GM12878 (cell line): Measurements from ENCODE around the gene OR2V1.
"Not testable (repeated sequence)": the region's sequence is repeated elsewhere in the genome, so short reads cannot be mapped to it uniquely, and the experiment has no call there.

Experiments
- BACH1 ChIP-seq: fragments of 450-650 bp; IDR thresholded peaks from 2 replicates; pipeline ENCODE4 v1.6.1; 2017; ENCODE audit warnings: mild to moderate bottlenecking, borderline replicate concordance
- EED ChIP-seq: sonication (generic); IDR thresholded peaks from 2 replicates; pipeline ENCODE4 v1.6.1; 2016; ENCODE audit warnings: antibody characterized with exemption, low read depth
- ESRRA ChIP-seq: IDR thresholded peaks from 2 replicates; pipeline ENCODE4 v1.6.1; 2012; ENCODE audit warnings: mild to moderate bottlenecking, low read length, improper control_type of control experiment
- NR2F1 ChIP-seq: fragments of 450-650 bp; conservative IDR thresholded peaks from 2 replicates; pipeline ENCODE4 v1.6.1; 2017; ENCODE audit warnings: mild to moderate bottlenecking
- POLR2A ChIP-seq: IDR thresholded peaks from 2 replicates; pipeline ENCODE4 v1.6.1; 2011; ENCODE audit warnings: low read depth, mild to moderate bottlenecking, low read length
- POLR2AphosphoS5 ChIP-seq: IDR thresholded peaks from 2 replicates; pipeline ENCODE4 v1.6.1; 2011; ENCODE audit warnings: mild to moderate bottlenecking, low read length, inconsistent platforms
- TAF1 ChIP-seq: IDR thresholded peaks from 2 replicates; pipeline ENCODE4 v1.6.1; 2011; ENCODE audit warnings: mild to moderate bottlenecking, low read depth, low read length, borderline replicate concordance
- TF ChIP-seq, protein P1 (sequence below), 3 experiments: IDR thresholded peaks in 2 of 3; conservative IDR thresholded peaks in 1 of 3; 2 replicates each; pipeline ENCODE4 v1.5.1; 2011; ENCODE audit warnings: low read depth in 3 of 3, low read length in 3 of 3, mild to moderate bottlenecking in 3 of 3, control low read depth in 2 of 3, moderate library complexity in 2 of 3, inconsistent platforms in 1 of 3, mixed read lengths in 1 of 3; ENCODE audit not compliant: control insufficient read depth in 2 of 3, insufficient read depth in 1 of 3; ENCODE audit errors: extremely low read depth in 1 of 3
- TF ChIP-seq, protein P2 (sequence below): fragments of 450-650 bp; formaldehyde crosslinking; IDR thresholded peaks from 2 replicates; pipeline ENCODE4 v1.4.0; 2020; ENCODE audit warnings: mild to moderate bottlenecking, moderate library complexity
- TF ChIP-seq, protein P3 (sequence below): fragments of 450-650 bp; IDR thresholded peaks from 2 replicates; pipeline ENCODE4 v1.6.1; 2017; ENCODE audit warnings: antibody characterized with exemption, mild to moderate bottlenecking, moderate library complexity
- TF ChIP-seq, protein P4 (sequence below): IDR thresholded peaks from 2 replicates; pipeline ENCODE4 v1.6.1; 2011; ENCODE audit warnings: borderline replicate concordance, low read depth, mild to moderate bottlenecking, moderate library complexity, low read length; ENCODE audit not compliant: insufficient read depth, poor library complexity, severe bottlenecking

DNA sequence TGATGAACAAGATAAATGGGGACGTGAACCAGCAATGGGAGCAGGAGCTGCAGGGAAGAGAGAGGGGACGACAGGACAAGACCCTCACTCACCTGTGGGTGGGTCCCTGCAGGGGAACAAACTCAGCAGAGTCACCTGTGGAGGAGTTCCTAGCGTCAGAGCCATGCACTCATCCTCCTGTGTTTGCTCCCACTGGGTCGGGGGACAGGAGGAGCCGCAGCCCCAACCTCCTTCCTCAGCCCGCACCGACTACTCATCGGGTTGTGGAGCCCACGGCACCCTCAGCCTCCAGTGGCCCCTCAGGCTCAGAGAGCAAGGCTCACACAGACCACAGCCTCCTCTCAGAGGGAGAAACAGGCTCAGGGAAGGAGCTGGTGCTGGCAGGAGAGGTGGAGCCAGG is 888 bp downstream of the OR2V1 start:
- TF ChIP-seq, protein P1, sequence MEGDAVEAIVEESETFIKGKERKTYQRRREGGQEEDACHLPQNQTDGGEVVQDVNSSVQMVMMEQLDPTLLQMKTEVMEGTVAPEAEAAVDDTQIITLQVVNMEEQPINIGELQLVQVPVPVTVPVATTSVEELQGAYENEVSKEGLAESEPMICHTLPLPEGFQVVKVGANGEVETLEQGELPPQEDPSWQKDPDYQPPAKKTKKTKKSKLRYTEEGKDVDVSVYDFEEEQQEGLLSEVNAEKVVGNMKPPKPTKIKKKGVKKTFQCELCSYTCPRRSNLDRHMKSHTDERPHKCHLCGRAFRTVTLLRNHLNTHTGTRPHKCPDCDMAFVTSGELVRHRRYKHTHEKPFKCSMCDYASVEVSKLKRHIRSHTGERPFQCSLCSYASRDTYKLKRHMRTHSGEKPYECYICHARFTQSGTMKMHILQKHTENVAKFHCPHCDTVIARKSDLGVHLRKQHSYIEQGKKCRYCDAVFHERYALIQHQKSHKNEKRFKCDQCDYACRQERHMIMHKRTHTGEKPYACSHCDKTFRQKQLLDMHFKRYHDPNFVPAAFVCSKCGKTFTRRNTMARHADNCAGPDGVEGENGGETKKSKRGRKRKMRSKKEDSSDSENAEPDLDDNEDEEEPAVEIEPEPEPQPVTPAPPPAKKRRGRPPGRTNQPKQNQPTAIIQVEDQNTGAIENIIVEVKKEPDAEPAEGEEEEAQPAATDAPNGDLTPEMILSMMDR (IDR thresholded peaks at IDR 0.05 in 2 of 3, conservative IDR thresholded peaks at IDR 0.05 in 1 of 3; ENCODE audit: control insufficient read depth in 2 of 3, extremely low read depth in 1 of 3, insufficient read depth in 1 of 3, low read depth in 3 of 3, low read length in 3 of 3) = not testable (repeated sequence)
- not testable (repeated sequence) for TF ChIP-seq EED, BACH1, POLR2AphosphoS5, NR2F1, ESRRA, POLR2A, TAF1
- TF ChIP-seq, protein P2, sequence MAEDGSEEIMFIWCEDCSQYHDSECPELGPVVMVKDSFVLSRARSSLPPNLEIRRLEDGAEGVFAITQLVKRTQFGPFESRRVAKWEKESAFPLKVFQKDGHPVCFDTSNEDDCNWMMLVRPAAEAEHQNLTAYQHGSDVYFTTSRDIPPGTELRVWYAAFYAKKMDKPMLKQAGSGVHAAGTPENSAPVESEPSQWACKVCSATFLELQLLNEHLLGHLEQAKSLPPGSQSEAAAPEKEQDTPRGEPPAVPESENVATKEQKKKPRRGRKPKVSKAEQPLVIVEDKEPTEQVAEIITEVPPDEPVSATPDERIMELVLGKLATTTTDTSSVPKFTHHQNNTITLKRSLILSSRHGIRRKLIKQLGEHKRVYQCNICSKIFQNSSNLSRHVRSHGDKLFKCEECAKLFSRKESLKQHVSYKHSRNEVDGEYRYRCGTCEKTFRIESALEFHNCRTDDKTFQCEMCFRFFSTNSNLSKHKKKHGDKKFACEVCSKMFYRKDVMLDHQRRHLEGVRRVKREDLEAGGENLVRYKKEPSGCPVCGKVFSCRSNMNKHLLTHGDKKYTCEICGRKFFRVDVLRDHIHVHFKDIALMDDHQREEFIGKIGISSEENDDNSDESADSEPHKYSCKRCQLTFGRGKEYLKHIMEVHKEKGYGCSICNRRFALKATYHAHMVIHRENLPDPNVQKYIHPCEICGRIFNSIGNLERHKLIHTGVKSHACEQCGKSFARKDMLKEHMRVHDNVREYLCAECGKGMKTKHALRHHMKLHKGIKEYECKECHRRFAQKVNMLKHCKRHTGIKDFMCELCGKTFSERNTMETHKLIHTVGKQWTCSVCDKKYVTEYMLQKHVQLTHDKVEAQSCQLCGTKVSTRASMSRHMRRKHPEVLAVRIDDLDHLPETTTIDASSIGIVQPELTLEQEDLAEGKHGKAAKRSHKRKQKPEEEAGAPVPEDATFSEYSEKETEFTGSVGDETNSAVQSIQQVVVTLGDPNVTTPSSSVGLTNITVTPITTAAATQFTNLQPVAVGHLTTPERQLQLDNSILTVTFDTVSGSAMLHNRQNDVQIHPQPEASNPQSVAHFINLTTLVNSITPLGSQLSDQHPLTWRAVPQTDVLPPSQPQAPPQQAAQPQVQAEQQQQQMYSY (CRISPR knock-in tag) = not testable (repeated sequence)
- TF ChIP-seq, protein P3, sequence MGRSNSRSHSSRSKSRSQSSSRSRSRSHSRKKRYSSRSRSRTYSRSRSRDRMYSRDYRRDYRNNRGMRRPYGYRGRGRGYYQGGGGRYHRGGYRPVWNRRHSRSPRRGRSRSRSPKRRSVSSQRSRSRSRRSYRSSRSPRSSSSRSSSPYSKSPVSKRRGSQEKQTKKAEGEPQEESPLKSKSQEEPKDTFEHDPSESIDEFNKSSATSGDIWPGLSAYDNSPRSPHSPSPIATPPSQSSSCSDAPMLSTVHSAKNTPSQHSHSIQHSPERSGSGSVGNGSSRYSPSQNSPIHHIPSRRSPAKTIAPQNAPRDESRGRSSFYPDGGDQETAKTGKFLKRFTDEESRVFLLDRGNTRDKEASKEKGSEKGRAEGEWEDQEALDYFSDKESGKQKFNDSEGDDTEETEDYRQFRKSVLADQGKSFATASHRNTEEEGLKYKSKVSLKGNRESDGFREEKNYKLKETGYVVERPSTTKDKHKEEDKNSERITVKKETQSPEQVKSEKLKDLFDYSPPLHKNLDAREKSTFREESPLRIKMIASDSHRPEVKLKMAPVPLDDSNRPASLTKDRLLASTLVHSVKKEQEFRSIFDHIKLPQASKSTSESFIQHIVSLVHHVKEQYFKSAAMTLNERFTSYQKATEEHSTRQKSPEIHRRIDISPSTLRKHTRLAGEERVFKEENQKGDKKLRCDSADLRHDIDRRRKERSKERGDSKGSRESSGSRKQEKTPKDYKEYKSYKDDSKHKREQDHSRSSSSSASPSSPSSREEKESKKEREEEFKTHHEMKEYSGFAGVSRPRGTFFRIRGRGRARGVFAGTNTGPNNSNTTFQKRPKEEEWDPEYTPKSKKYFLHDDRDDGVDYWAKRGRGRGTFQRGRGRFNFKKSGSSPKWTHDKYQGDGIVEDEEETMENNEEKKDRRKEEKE = not testable (repeated sequence)
- TF ChIP-seq, protein P4, sequence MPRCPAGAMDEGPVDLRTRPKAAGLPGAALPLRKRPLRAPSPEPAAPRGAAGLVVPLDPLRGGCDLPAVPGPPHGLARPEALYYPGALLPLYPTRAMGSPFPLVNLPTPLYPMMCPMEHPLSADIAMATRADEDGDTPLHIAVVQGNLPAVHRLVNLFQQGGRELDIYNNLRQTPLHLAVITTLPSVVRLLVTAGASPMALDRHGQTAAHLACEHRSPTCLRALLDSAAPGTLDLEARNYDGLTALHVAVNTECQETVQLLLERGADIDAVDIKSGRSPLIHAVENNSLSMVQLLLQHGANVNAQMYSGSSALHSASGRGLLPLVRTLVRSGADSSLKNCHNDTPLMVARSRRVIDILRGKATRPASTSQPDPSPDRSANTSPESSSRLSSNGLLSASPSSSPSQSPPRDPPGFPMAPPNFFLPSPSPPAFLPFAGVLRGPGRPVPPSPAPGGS = not testable (repeated sequence)
